ENCODE data around the gene STON2. TPM values are rescaled to one million over a fixed set of nuclear protein-coding genes. Genes with fewer than 3 reads are reported as not detected.
"Not testable (repeated sequence)": the region's sequence is repeated elsewhere in the genome, so short reads cannot be mapped to it uniquely, and the experiment has no call there.

Gene STON2
- total and polyA plus RNA-seq, 3 experiments from 2014 or later: 0.22 TPM; not detected in 2

DNA sequence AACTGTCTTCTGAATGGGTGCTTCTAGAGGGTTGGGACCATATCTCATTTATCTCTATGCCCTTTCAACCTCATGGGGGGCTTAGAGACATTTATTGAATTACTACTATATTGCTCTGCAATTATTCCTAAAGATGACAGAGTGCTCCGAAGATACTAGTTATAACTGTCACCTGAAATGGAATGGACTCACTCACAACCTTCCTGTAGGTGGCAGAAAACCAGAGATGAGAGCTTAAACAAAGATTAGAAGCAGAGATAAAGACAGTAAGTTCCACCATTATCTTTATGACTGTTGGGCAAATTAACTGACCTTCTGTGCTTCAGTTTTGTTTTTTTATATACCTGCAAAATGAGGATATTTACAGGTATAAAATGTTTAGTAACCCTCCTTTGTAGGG is 147.8 kb downstream of the STON2 start:
- Mint-ChIP-seq H3K27ac (no peak overlapping the region), H3K4me3 (no peak overlapping the region), H3K4me1 (no peaks in the 10 kb centered on the region), H3K9me3 (no peaks in the 10 kb centered on the region), H3K36me3 (no peaks in the 10 kb centered on the region), H3K27me3 (peaks cover 3 to 25% of the 10 kb centered on the region in 2 donors)
- H3K9me3 ChIP-seq (ENCODE audit: low read length): no peaks in the 10 kb centered on the region
- no peak for DNase-seq
- H3K27ac ChIP-seq (ENCODE audit: low read depth, low read length): no peak overlapping the region
- H3K4me1 ChIP-seq (ENCODE audit: insufficient read depth, low read length): no peaks in the 10 kb centered on the region
- H3K4me3 ChIP-seq (ENCODE audit: low read length): no peak overlapping the region
- no peaks in the 10 kb centered on the region for H3K27me3 ChIP-seq (ENCODE audit: insufficient read depth, low read length, poor library complexity, severe bottlenecking)
- POLR2A ChIA-PET: no interaction called here
- CTCF ChIA-PET: no interaction called here
- H3K36me3 ChIP-seq (ENCODE audit: insufficient read depth, low read length): no peaks in the 10 kb centered on the region

DNA sequence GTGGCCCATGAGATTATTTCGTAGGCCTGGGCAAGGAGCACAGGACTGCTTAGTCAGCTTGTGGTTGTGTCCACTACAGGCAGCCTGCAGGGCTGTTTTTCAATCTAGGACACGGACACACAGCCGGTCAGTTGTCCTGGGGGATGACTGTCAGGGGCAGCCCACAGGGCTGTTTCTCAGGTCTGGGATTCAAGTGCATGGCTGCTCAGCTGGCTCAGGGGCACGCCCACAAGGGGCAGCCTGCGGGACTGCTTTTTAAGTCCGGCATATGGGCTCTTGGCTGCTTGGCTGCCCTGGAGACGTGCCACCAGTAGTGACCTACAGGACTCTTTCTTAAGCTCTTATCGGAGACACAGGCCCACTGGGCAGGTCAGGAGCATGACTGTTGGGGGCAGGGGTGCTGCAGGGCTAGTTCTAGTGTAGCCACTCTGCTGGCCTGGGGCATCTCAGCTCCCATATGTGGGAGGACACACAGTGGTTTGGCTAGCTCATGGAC is 152.8 kb downstream of the STON2 start:
- H3K27ac ChIP-seq (ENCODE audit: low read depth, low read length): no peak overlapping the region
- H3K4me3 ChIP-seq (ENCODE audit: low read length): no peak overlapping the region
- POLR2A ChIA-PET: no interaction called here
- no peaks in the 10 kb centered on the region for H3K36me3 ChIP-seq (ENCODE audit: insufficient read depth, low read length)
- CTCF ChIA-PET: no interaction called here
- no peaks in the 10 kb centered on the region for H3K4me1 ChIP-seq (ENCODE audit: insufficient read depth, low read length)
- Mint-ChIP-seq H3K36me3 (peaks cover 0 to 17% (median 1%) of the 10 kb centered on the region in 3 donors), H3K4me1 (no peaks in the 10 kb centered on the region), H3K4me3 (no peak overlapping the region), H3K27ac (no peak overlapping the region), H3K9me3 (peaks cover 6 to 20% (median 17%) of the 10 kb centered on the region in 5 donors), H3K27me3 (peaks cover 5 to 13% of the 10 kb centered on the region in 2 donors)
- H3K9me3 ChIP-seq (ENCODE audit: low read length): no peaks in the 10 kb centered on the region
- H3K27me3 ChIP-seq (ENCODE audit: insufficient read depth, low read length, poor library complexity, severe bottlenecking): no peaks in the 10 kb centered on the region
- no peak for DNase-seq

DNA sequence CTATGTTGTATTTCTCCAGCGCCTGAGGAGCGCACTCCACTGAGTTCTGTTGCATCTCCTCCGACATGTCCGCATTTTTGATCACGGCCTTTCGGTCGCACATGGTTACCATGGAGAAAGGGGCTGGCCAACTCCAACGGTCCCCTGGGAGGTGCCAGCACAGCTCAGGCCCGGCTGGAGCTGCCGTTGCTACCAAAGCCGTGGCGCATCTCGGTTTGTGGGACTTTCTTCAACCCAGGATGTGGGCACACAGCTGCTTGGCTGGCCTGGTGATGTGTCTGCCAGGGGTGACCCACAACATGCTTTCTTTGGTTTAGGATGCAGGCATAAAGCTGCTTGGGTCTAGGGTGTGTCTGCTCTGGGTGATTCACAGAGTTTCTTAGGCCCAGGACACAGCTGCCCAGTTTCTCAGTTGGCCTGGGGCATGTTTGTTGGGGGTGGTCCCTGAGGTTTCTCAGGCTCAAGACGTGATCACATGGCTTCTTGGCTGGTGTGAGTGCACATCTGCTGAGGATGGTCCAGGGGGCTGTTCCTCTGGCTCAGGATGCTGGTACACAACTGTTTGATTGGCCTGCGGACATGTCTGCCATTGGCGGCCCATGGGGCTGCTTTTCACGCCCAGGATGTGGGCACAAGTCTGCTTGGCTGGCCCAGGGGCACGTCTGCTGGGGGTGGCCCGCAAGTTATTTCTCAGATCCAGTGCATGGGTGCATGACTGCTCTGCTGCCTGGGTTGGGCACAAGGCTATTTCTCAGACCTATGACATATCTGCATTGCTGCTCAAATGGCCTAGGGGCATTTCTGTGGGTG is 153.5 kb downstream of the STON2 start:
- Mint-ChIP-seq H3K36me3 (peaks cover 0 to 17% (median 1%) of the 10 kb centered on the region in 3 donors), H3K9me3 (peaks cover 6 to 22% (median 18%) of the 10 kb centered on the region in 5 donors), H3K4me1 (no peaks in the 10 kb centered on the region), H3K27me3 (peaks cover 5 to 10% of the 10 kb centered on the region in 2 donors), H3K27ac (no peak overlapping the region), H3K4me3 (no peak overlapping the region)
- H3K9me3 ChIP-seq (ENCODE audit: low read length): no peaks in the 10 kb centered on the region
- DNase-seq: no peak
- no peak overlapping the region for H3K4me3 ChIP-seq (ENCODE audit: low read length)
- POLR2A ChIA-PET: no interaction called here
- no peaks in the 10 kb centered on the region for H3K36me3 ChIP-seq (ENCODE audit: insufficient read depth, low read length)
- H3K27ac ChIP-seq (ENCODE audit: low read depth, low read length): no peak overlapping the region
- H3K27me3 ChIP-seq (ENCODE audit: insufficient read depth, low read length, poor library complexity, severe bottlenecking): no peaks in the 10 kb centered on the region
- H3K4me1 ChIP-seq (ENCODE audit: insufficient read depth, low read length): no peaks in the 10 kb centered on the region
- CTCF ChIA-PET: no interaction called here

DNA sequence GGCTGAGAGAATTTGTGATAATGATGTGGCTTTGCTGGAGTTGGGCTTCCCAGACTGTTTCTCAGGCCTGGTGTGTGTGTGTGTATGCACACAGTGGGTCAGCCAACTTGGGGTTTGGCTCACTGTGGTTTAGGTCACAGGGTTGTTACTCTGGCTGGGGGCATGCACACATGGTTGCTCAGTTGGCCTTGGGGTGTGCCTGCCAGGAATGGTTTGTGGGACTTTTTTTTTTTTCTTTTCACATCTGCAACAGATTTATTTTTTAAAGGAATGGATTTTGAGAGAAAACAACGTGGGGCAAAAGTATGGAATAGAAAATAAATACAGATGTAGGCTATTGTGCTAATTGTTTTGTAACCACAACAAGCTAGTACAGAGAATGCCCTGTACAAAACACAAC is 154.4 kb downstream of the STON2 start:
- ChIA-PET POLR2A (no interaction called here), CTCF (no interaction called here)
- H3K27ac Mint-ChIP-seq: no peak overlapping the region

DNA sequence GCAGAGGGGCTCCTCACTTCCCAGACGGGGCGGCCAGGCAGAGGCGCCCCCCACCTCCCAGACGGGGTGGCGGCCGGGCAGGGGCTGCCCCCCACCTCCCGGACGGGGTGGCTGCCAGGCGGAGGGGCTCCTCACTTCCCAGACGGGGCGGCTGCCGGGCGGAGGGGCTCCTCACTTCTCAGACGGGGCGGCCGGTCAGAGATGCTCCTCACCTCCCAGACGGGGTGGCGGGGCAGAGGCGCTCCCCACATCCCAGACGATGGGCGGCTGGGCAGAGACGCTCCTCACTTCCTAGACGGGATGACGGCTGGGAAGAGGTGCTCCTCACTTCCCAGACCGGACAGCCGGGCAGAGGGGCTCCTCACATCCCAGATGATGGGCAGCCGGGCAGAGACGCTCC is 155.7 kb downstream of the STON2 start:
- H3K4me1 ChIP-seq (ENCODE audit: insufficient read depth, low read length); H3K36me3 ChIP-seq (ENCODE audit: insufficient read depth, low read length); H3K9me3 ChIP-seq (ENCODE audit: low read length); H3K27ac Mint-ChIP-seq; CTCF ChIA-PET; H3K27me3 Mint-ChIP-seq; H3K27ac ChIP-seq (ENCODE audit: low read depth, low read length); H3K27me3 ChIP-seq (ENCODE audit: insufficient read depth, low read length, poor library complexity, severe bottlenecking); H3K4me3 ChIP-seq (ENCODE audit: low read length); POLR2A ChIA-PET; H3K4me1 Mint-ChIP-seq; DNase-seq; H3K4me3 Mint-ChIP-seq: not testable (repeated sequence)
- H3K9me3 Mint-ChIP-seq: peaks cover 6 to 22% (median 18%) of the 10 kb centered on the region in 5 donors
- H3K36me3 Mint-ChIP-seq: peaks cover 0 to 17% (median 1%) of the 10 kb centered on the region in 3 donors

More for the DNA sequence above, 154.4 kb downstream of the STON2 start:
- peaks cover 5% of the 10 kb centered on the region in 2 donors for H3K27me3 Mint-ChIP-seq
- no peaks in the 10 kb centered on the region for H3K4me1 Mint-ChIP-seq
- no peaks in the 10 kb centered on the region for H3K4me1 ChIP-seq (ENCODE audit: insufficient read depth, low read length)
- H3K27me3 ChIP-seq (ENCODE audit: insufficient read depth, low read length, poor library complexity, severe bottlenecking): no peaks in the 10 kb centered on the region
- peaks cover 6 to 22% (median 18%) of the 10 kb centered on the region in 5 donors for H3K9me3 Mint-ChIP-seq
- no peak overlapping the region for H3K27ac ChIP-seq (ENCODE audit: low read depth, low read length)
- DNase-seq: no peak
- H3K36me3 Mint-ChIP-seq: peaks cover 0 to 17% (median 1%) of the 10 kb centered on the region in 3 donors
- H3K4me3 Mint-ChIP-seq: no peak overlapping the region
- H3K9me3 ChIP-seq (ENCODE audit: low read length): no peaks in the 10 kb centered on the region
- no peak overlapping the region for H3K4me3 ChIP-seq (ENCODE audit: low read length)
- H3K36me3 ChIP-seq (ENCODE audit: insufficient read depth, low read length): no peaks in the 10 kb centered on the region

DNA sequence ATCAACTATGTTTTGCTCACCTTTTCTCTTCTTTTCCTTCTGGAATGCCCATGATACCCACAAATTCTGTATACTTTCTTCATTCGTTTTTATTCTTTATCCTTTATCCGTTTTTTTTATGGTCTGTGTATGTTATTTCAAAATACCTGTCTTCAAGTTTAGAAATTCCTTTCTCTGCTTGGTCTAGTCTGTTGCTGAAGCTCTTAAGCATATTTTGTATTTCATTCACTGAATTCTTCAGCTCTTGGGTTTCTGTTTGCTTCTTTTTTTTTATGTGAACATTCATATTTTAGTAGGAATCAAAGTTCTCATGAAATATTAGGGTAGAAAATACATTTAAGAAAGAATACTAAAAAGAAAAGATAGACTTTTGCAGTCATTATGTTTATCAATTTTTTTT is 156.6 kb downstream of the STON2 start:
- H3K9me3 Mint-ChIP-seq: peaks cover 6 to 22% (median 18%) of the 10 kb centered on the region in 5 donors
- ChIA-PET POLR2A (interaction anchor here (0.7 kb wide), 1 partner anchor 58 kb away, joined by 3 read pairs; no protein-coding TSS in a partner anchor), CTCF (no interaction called here)
- H3K4me1 ChIP-seq (ENCODE audit: insufficient read depth, low read length): no peaks in the 10 kb centered on the region
- no peaks in the 10 kb centered on the region for H3K36me3 ChIP-seq (ENCODE audit: insufficient read depth, low read length)
- H3K27ac Mint-ChIP-seq: no peak overlapping the region
- no peak for DNase-seq
- no peaks in the 10 kb centered on the region for H3K27me3 ChIP-seq (ENCODE audit: insufficient read depth, low read length, poor library complexity, severe bottlenecking)
- H3K36me3 Mint-ChIP-seq: peaks cover 0 to 17% (median 1%) of the 10 kb centered on the region in 3 donors
- no peaks in the 10 kb centered on the region for H3K9me3 ChIP-seq (ENCODE audit: low read length)
- H3K27ac ChIP-seq (ENCODE audit: low read depth, low read length): no peak overlapping the region
- H3K4me1 Mint-ChIP-seq: no peaks in the 10 kb centered on the region
- H3K27me3 Mint-ChIP-seq: peaks cover 5% of the 10 kb centered on the region in 2 donors
- no peak overlapping the region for H3K4me3 Mint-ChIP-seq
- H3K4me3 ChIP-seq (ENCODE audit: low read length): no peak overlapping the region

DNA sequence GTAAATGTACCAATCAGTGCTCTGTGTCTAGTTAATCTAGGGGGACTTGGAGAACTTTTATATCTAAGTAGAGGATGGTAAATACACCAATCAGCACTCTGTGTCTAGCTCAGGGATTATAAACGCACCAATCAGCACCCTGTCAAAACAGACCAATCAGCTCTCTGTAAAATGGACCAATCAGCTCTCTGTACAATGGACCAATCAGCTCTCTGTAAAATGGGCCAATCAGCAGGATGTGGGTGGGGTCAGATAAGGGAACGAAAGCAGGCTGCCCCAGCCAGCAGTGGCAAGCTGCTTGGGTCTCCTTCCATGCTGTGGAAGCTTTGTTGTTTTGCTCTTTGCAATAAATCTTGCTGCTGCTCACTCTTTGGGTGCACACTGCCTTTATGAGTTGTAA is 163.3 kb downstream of the STON2 start:
- H3K36me3 ChIP-seq (ENCODE audit: insufficient read depth, low read length); DNase-seq; H3K4me3 ChIP-seq (ENCODE audit: low read length); H3K27ac Mint-ChIP-seq; H3K9me3 ChIP-seq (ENCODE audit: low read length); H3K27me3 ChIP-seq (ENCODE audit: insufficient read depth, low read length, poor library complexity, severe bottlenecking); CTCF ChIA-PET; H3K4me1 ChIP-seq (ENCODE audit: insufficient read depth, low read length); H3K27ac ChIP-seq (ENCODE audit: low read depth, low read length); H3K36me3 Mint-ChIP-seq; POLR2A ChIA-PET; H3K4me3 Mint-ChIP-seq; H3K4me1 Mint-ChIP-seq; H3K9me3 Mint-ChIP-seq; H3K27me3 Mint-ChIP-seq: not testable (repeated sequence)

DNA sequence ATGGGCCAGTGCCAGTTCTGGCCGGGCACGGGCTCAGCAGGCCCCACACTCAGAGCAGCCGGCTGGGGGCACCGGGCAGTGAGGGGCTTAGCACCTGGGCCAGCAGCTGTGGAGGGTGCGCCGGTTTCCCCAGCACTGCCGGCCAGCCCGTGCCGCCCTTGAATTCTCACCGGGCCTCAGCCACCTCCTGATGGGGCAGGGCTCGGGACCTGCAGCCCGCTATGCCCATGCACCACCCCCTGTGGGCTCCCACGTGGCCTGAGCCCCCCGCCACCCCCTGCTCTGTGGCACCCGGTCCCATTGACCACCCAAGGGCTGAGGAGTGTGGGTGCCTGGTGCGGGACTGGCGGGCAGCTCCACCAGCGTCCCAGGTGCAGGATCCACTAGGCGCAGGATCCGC is 164.0 kb downstream of the STON2 start:
- Mint-ChIP-seq H3K9me3 (no peaks in the 10 kb centered on the region), H3K4me1 (peaks cover 0 to 6% (median 5%) of the 10 kb centered on the region in 3 donors), H3K27ac (no peak overlapping the region), H3K36me3 (no peaks in the 10 kb centered on the region), H3K27me3 (no peaks in the 10 kb centered on the region), H3K4me3 (no peak overlapping the region)
- Histone ChIP-seq H3K4me3 (ENCODE audit: low read length) (no peak overlapping the region), H3K9me3 (ENCODE audit: low read length) (no peaks in the 10 kb centered on the region), H3K27me3 (ENCODE audit: insufficient read depth, low read length, poor library complexity, severe bottlenecking) (no peaks in the 10 kb centered on the region), H3K27ac (ENCODE audit: low read depth, low read length) (no peak overlapping the region), H3K36me3 (ENCODE audit: insufficient read depth, low read length) (no peaks in the 10 kb centered on the region), H3K4me1 (ENCODE audit: insufficient read depth, low read length) (no peaks in the 10 kb centered on the region)
- no peak for DNase-seq
- ChIA-PET CTCF (no interaction called here), POLR2A (no interaction called here)

Measured in CD8-positive, alpha-beta memory T cell (primary cell).